HG02610 (cell line): Measurements from ENCODE around the gene MAP4K3.
"Not testable (repeated sequence)": the region's sequence is repeated elsewhere in the genome, so short reads cannot be mapped to it uniquely, and the experiment has no call there.

Source experiments
- ATAC-seq: cut with Tn5 transposase; IDR thresholded peaks from one replicate; pipeline ENCODE4 v1.9.1; 2021; ENCODE audit warnings: mild to moderate bottlenecking, moderate library complexity; ENCODE audit not compliant: unreplicated experiment

Gene MAP4K3

DNA sequence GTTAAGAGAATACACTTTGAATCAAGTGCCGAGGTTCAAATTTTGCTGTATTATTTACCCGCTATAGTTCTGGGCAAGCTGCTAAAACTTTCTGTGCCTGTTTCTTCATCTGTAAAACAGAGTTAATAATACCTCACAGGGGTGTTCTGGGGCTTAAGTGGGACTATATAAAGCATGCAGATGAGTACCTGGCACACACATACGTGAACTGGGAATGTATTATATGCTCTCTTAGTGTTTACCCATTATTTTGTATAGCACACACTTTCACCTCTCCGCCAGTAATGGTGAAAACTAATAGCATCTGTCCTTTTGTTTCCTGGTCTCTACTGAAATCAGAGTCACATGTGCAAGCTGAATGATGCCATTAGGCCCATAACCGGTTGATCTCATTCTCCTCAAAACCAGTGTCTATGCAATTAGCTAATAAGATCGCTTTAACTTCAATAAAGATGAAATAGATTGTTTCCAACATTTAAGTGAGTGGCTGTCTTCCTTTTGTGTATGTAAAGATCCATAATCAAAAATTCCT, 189.5 kb downstream of the MAP4K3 start:
- no peak for ATAC-seq

DNA sequence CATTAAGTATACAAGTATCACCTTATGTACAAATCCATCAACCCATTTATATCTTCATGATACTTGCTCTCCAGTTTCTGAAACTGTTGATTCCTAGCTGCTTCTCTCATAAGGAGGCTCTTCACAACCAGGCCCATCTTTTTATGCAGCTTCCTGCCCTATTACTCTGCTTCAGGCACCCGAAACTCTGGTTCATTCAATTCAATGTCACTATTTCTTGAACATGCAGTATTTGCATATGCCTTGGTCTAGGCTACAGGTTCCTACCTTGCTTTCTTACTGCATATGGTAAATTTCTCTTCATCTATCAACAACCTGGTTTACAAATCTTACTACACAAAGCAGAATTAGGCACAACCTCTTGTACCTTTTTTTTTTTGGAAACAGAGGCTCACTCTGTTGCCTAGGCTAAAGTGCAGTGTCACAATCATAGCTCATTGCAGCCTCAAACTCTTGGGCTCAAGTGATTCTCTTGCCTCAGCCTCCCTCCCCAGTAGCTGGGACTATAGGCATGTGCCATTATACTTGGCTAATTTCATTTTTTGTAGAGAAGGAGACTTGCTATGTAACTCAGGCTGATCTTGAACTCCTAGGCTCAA, 190.6 kb downstream of the MAP4K3 start:
- ATAC-seq = no peak

DNA sequence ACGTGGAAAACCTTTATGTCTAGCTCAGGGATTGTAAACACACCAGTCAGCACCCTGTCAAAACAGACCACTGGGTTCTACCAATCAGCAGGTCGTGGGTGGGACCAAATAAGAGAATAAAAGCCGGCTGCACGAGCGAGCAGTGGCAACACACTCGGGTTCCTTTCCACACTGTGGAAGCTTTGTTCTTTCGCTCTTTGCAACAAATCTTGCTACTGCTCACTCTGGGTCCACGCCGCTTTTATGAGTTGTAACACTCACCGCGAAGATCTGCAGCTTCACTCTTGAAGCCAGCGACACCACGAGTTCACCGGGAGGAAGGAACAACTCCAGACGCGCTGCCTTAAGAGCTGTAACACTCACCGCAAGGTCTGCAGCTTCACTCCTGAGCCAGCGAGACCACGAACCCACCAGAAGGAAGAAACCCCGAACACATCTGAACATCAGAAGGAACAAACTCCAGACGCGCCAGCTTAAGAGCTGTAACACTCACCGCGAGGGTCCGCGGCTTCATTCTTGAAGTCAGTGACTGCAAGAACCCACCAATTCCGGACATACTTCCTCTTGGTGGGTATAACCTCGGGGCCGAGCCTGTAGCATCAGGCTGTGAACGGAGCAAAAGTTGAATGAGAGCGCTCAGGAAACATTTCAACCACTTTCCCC, 192.0 kb downstream of the MAP4K3 start:
- not testable (repeated sequence) for ATAC-seq

DNA sequence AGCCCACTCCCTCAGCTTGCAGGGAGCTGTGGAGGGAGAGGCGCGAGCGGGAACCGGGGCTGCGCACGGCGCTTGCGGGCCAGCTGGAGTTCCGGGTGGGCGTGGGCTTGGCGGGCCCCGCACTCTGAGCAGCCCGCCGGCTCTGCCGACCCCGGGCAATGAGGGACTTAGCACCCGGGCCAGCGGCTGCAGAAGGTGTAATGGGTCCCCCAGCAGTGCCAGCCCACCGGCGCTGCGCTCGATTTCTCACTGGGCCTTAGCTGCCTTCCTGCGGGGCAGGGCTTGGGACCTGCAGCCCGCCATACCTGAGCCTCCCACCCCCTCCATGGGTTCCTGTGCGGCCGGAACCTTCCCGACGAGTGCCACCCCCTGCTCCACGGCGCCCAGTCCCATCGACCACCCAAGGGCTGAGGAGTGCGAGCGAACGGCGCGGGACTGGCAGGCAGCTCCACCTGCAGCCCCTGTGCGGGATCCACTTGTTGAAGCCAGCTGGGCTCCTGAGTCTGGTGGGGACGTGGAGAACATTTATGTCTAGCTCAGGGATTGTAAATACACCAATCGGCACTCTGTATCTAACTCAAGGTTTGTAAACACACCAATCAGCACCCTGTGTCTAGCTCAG, 192.7 kb downstream of the MAP4K3 start:
- ATAC-seq = not testable (repeated sequence)

DNA sequence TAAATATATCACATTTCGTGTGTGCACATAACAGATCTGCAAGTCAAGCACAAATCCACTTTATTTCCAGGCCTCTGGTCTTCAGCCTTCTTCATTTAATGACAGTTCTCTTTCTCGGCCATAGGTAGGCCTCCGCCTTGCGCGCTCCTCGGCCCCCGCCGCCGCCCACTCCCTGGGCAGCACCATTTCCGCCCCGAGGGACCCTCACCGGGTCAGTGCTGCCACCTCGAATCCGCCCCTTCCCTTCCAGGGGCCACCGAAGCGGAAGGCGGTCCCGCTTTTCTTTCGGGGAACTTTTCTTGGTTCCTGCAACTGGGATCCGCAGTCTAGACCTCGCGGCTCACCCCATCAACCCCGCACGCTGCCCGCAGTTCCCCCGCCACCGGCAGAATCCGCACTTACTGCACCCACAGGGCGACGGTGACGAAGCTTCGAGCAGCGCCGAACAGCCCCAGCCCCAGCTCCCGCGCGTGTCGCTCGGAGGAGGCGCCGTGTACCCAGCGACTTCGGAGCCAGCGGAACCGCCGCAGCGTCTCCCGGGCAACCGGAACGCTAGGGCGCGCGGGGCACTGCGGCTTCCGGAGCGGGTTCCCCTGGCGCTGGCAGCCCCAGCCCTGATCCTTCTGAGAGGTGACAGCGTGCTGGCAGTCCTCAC, 193.5 kb downstream of the MAP4K3 start, which contains the start of gene CDKL4:
Gene CDKL4 (minus strand): TSS at position 502 of the 655 bp plus-strand sequence.
- ATAC-seq = no peak

DNA sequence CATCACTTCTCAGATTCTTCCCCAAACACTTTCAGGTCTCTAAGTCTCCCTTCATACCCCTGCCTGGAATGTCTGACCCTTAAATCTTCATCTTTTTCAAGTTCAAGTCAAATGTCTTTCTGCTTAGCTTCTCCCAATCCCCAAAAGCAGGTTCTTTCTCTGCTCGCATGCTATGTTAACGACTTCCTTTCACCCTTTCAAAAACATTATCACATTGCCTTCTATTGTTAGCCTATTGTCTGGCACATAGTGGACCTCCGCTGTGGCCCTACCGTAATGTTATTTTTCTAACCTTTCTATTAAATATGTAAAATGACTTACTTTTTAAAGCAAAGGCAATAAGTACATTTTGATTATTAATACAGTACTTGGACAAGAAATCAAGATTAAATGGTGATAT, 195.5 kb downstream of the MAP4K3 start:
- ATAC-seq = no peak

DNA sequence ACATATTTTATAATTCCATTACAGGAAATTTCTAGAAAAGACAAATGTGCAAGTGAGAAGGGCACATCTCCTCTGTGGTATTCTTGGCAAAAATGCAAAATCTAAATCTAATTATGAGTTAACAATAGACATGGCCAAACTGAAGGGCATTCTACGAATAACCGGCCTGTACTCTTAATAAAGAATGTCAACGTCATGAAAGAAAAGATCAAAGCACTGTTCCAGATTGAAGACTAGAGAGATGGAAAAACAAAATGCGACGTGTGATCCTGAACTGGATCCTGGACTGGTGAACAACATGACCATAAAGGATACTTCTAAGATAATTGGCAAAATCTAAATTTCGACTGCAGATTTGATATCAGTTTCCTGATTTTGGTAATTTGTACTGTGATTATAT, 196.3 kb downstream of the MAP4K3 start:
- ATAC-seq = no peak

DNA sequence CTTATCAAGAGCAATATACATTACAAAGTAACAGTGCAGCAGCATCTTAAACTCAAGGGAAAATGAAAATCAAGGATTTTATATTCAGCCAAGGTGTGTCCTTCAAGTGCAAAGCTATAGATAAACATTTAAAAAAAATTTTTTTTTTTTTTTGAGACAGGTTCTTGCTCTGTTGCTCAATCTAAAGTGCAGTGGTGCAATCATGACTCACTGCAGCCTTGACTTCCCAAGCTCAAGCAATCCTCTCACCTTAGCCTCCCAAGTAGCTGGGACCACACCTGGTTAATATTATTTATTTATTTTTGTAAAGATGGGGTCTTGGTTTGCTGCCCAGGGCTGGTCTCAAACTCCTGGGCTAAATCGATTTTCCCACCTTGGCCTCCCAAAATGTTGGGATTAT, 202.3 kb downstream of the MAP4K3 start:
- ATAC-seq = no peak

DNA sequence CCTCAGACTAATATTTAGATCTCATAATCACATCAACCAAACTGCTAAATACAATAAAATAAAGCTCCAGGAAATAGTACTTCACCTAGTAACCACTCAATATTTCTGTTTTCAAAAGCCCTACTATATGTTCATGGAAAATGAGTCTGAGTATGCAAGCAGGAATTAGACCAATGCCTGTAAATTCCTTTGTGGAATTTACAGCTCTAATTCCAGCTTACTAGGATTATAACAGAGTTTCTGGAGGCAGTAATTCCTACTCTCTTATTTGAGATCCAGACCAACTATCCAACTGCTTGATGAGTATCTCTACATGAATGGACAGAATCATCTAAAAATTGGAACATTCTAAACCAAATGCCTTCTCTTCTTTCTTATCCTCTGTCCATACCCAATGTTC, 204.9 kb downstream of the MAP4K3 start:
- no peak for ATAC-seq

DNA sequence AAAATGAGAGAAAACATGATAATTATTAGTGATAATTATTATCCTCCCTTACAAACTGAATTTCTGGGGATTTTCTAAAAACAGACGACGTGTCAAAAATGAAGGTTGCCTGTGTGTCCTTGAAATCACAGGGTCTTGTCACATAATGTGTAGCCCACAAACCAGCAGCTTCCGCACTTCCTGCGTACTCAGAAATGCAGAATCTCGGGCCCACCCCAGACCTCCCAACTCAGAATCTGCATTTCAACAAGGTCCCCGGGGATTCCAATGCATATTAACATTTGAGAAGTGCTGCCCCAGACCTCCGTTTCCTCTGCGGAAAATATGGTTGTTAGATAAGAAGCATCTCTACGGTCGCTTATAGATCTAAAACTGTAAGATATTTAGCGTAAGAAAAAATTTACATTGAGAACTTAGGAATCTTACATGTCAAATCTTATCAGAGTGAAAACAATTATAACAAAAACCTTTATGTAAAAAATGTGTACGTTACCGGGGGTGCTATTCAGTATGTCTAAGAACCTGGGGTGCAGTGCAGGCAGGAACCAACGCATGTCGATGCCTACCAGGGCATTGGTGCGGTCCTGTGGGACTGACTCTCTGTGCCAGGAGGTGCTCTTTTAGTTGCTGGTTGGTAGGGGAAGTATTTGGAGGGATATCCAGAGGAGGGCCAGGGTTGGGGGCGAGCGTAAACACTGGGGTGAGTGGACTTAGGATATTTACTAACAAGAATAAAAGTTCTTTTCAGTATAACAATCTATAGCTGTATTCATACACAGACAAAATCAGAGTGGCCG, 208.5 kb downstream of the MAP4K3 start:
- peak; percentile 22 for ATAC-seq

DNA sequence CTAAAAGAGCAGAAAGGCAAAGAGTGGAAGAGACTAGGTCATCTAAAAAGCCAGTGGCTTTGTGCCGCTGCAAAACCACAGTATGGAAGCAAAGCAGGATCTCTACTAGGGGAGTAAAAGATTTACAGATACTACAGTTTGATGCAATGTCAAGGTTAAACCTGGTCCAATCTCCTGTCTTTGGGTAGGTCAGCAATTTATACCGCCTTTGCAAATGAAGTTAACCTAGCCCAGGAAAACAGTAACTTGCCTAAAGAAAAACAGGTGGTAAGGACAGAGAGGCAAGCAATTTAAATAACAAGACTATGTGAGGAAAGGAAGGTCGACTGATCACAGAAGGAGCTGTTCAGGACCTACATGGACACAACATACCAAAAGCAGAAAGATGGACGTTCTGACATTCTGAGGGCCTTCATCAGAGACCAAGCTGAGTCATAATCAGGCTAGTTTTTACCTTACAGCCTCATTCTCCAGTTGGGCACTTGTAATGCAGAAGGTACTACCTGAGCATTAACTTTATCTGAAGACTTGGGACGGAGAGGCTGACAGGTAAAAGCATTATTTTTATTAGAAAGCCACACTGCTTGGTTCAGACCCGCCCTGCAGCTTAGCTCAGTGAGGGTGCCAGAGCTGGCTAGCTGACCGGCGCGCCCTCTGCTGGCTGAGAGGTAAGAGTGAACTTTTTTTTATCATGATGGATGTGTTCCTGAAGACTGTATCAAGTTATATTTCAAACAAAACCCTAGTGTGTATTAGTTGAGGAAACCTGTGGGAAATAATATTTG, 209.3 kb downstream of the MAP4K3 start:
- peak; percentile 77 for ATAC-seq

DNA sequence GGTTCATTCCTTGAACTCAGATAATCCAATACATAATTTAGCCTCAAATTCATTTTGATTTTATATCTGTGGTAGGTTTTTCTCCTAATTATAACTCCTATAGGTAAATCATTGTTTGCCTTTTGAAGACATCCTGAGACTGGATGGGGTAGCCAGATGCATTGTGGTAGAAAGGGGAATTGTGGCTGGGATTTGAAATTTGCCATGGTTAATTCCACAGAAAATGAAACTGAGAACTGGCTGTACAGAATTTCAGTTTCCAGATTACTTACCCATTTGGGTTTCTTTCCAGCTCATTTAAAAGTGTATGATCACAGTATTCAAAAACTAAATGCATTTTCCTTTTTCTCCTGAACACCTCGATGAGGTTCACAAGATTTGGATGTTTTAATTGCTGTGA, 211.5 kb downstream of the MAP4K3 start:
- ATAC-seq = peak; percentile 50

DNA sequence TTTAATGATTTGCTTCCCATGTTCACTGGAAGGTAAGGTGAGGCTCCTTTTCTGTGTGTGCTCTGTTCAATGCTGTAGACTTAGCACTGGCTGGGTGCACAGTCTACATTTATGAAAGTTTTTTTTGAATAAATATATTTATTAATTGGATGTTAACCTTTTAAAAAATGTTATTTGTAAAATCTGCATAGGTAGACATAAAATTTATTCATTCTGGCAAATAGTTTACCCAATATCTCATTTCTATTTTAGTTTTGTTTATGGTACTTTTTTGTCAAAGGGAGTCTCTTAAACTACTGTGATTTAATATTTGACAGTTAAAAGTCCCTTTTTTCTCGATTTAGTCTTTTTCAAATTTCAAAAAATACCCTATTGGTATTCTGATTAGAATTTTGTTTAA, 213.2 kb downstream of the MAP4K3 start:
- ATAC-seq = no peak

DNA sequence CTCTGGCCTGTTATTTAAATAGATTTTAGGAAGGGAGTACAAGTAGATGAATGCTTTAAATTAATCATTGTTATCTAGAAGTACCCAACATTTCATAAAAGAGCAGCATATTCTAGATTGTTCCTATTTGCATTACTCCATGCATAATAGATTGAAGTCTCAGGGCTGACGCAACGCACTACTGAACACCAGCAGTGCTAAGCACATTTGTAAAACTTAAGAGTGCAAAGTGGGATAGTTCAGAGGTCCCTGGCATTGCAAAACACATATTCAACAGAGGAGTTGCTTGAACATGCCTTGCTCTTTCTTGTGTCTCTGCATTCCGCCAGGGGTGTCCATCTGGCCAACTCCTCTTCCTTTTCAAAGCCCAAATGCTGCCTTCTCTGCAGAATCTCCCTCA, 215.6 kb downstream of the MAP4K3 start:
- ATAC-seq = no peak

DNA sequence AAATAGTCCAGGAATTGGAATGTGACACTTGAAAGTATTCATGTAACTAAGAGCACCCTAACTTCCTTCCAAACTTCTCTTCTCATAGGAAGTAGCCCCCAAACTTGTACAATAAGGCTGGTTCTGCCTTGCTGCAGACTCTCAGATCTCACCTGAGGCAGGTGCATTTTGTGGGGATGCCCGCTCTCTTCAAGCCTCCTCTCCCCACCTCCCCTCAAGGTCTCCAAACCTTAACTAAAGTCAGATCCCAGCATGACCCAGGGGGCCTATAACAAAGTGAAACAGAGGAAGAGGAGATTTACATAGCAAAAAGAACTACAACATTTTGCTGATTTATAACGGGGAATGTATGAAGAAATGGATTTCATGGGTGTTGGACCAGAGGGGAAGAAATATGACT, 216.9 kb downstream of the MAP4K3 start:
- ATAC-seq = no peak

DNA sequence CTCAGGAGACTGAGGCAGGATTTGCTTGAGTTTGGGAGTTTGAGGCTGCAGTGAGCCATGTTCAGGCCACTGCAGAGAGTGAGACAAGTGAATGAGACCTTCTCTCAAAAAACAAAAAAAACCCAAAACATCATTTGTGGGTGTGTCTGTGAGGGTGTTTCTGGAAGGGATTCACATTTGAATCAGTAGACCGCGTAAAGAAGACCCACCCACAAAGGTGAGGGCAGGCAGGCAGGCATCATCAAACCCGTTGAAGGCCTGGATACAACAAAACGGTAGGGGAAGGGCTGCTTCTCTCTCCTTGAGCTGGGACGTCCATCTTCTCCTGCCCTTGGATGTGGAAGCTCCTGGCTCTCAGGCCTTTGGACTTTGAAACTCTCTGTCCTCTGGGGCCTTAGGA, 218.7 kb downstream of the MAP4K3 start:
- no peak for ATAC-seq

DNA sequence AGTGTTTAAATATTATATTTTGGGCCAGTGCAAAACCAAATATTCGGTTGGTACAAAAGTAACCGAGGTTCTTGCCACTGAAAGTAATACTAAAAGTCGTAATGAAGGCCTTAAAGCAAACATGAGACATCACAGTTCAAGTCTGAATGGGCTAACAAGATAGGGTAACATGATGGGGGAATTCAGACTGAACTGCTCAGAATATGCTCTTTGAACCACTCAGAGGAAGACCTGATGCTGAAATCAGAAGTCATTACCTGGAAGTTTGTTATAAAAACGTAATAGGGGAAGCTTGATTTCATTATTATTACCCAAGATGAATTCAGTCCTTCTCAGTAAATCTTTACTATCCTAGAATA, 219.9 kb downstream of the MAP4K3 start:
- peak; percentile 71 for ATAC-seq

DNA sequence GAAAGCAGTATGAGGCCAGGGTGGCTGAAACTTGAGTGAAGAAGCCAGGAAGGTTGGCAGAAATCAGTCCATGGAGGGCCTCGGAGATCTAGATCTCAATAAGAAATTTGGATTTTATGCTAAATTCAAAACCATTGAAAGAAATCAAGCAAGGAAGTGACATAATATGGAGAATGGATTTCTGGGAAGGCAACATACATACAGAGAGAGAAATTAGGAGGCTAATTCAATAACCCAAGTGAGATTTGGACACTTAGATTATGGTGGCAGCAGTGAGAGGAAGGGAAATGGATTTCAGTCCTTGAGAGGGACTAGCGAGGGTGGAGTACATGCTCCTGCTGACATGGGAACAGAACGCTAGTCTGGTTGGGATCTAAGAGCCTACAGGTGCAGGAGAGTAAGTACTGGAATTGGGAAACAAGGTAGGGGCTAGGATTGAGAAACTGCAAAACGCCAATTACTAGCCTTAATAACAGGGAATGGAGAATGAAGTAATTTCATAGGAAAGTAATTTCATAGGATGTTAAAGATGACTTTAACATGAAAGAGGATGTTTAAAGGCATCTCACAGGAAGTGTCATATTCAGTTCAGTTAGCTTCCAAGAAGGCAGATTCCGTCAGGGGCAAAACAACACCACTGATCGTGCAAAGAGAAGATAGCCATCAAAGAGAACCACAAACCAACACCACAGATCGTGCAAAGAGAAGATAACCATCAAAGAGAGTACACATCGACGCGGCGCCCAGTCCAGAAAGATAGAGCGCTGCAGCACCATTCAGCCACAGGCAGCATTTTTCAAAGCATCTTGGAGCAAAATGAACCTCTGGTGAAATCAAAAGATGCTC, 220.5 kb downstream of the MAP4K3 start:
- ATAC-seq = peak; percentile 84

DNA sequence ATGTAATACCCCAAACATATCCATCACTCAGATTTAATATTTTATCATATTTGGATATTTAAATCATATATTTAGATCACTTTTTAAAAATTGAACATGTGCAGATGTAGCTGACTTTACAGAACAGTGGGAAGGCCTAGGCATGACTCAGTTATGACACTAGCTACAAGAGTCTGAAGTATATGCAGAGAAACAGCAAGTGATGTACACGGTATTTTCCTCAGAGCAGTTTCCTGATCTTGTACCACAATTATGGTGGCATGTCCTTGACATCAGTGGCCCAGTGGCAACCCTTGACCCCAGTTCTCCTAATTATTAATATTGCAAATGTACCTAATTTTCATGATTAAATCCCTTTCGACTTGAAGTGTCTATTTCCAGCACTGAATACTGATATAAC, 221.5 kb downstream of the MAP4K3 start:
- no peak for ATAC-seq
